H1 (cell line): ENCODE data around the gene DUSP7. TPM values are rescaled to one million over a fixed set of nuclear protein-coding genes. Genes with fewer than 3 reads are reported as not detected.

Source experiments
- CTCF ChIA-PET: fragments of 300-600 bp; sonication (Branson Sonifier 250); formaldehyde crosslinking; loops from one replicate; lab custom pipeline; 2021; ENCODE audit not compliant: partially characterized antibody; lab: Charles Lee
- POLR2A ChIA-PET: fragments of 300-600 bp; sonication (Branson Sonifier 250); formaldehyde crosslinking; loops from one replicate; lab custom pipeline; 2021; ENCODE audit warnings: inconsistent platforms; ENCODE audit not compliant: partially characterized antibody; lab: Charles Lee
- DNase-seq, 2 experiments: peaks; one replicate each; pipeline versions ENCODE4 v3.0.0 to v3.0.0-alpha.2; 2010 to 2022; ENCODE audit warnings: low spot score in 2 of 2, low read depth in 1 of 2, mixed read lengths in 1 of 2
- FAIRE-seq: peaks from 2 replicates; lab custom pipeline; 2011; peaks lifted over from hg19 to GRCh38; lab: Jason Lieb, UNC
- H2AFZ ChIP-seq: 2 replicates; pipeline ENCODE4 v1.8.1; 2012; ENCODE audit warnings: low read length, inconsistent platforms
- H2AK5ac ChIP-seq: 2 replicates; pipeline ENCODE4 v1.6.1; 2013; ENCODE audit warnings: low read depth, low read length
- H2BK120ac ChIP-seq: replicated peaks from 2 replicates; pipeline ENCODE3; 2013; ENCODE audit warnings: low read depth, low read length, inconsistent platforms
- H2BK12ac ChIP-seq: 2 replicates; pipeline ENCODE4 v1.6.1; 2013; ENCODE audit warnings: low read depth, low read length
- H2BK15ac ChIP-seq: 2 replicates; pipeline ENCODE4 v1.6.1; 2013; ENCODE audit warnings: low read length
- H2BK20ac ChIP-seq: 2 replicates; pipeline ENCODE4 v1.6.1; 2013; ENCODE audit warnings: low read length
- H2BK5ac ChIP-seq: 2 replicates; pipeline ENCODE4 v1.6.1; 2013; ENCODE audit warnings: low read depth, low read length
- H3K14ac ChIP-seq: 2 replicates; pipeline ENCODE4 v1.6.1; 2013; ENCODE audit warnings: inconsistent platforms; ENCODE audit not compliant: insufficient read length
- H3K18ac ChIP-seq: 2 replicates; pipeline ENCODE4 v1.6.1; 2013; ENCODE audit warnings: low read length; ENCODE audit errors: extremely low read depth
- H3K23ac ChIP-seq: 2 replicates; pipeline ENCODE4 v1.6.1; 2013; ENCODE audit warnings: inconsistent platforms; ENCODE audit not compliant: insufficient read length
- H3K23me2 ChIP-seq: 2 replicates; pipeline ENCODE4 v1.6.1; 2013; ENCODE audit warnings: low read depth, low read length
- H3K27ac ChIP-seq: 2 replicates; pipeline ENCODE4 v1.6.1; 2011; ENCODE audit warnings: low read depth, low read length, inconsistent platforms
- H3K27me3 ChIP-seq, 4 experiments: replicated peaks in 1 of 4; 1 replicate in 1 of 4; 2 replicates in 3 of 4; pipeline versions ENCODE4 v1.6.1 to v1.8.1; 2011 to 2013; ENCODE audit warnings: low read length in 3 of 4, mild to moderate bottlenecking in 3 of 4, inconsistent platforms in 2 of 4, mixed read lengths in 2 of 4, moderate library complexity in 1 of 4; ENCODE audit not compliant: control insufficient read depth in 3 of 4, insufficient read depth in 3 of 4; ENCODE audit errors: extremely low read depth in 1 of 4
- H3K36me3 ChIP-seq, 4 experiments: 2 replicates each; pipeline versions ENCODE4 v1.6.1 to v1.8.1; 2011 to 2013; ENCODE audit warnings: mild to moderate bottlenecking in 4 of 4, low read length in 3 of 4, moderate library complexity in 2 of 4, control low read depth in 1 of 4, inconsistent platforms in 1 of 4; ENCODE audit not compliant: insufficient read depth in 4 of 4, control insufficient read depth in 2 of 4
- H3K4ac ChIP-seq: replicated peaks from 2 replicates; pipeline ENCODE3; 2013; ENCODE audit warnings: low read length, low read depth, mixed read lengths, inconsistent platforms; ENCODE audit not compliant: insufficient read length
- H3K4me1 ChIP-seq, 4 experiments: replicated peaks in 1 of 4; 1 replicate in 1 of 4; 2 replicates in 3 of 4; pipeline versions ENCODE4 v1.6.1 to v1.8.1; 2011 to 2013; ENCODE audit warnings: low read length in 3 of 4, inconsistent platforms in 2 of 4, mixed read lengths in 1 of 4; ENCODE audit not compliant: insufficient read depth in 4 of 4, control insufficient read depth in 3 of 4
- H3K4me2 ChIP-seq, 2 experiments: 2 replicates each; pipeline versions ENCODE4 v1.6.1 to v1.8.1; 2011 to 2013; ENCODE audit warnings: low read depth in 2 of 2, low read length in 2 of 2, control low read depth in 1 of 2, inconsistent platforms in 1 of 2, mild to moderate bottlenecking in 1 of 2; ENCODE audit not compliant: insufficient read depth in 1 of 2
- H3K4me3 ChIP-seq, 4 experiments: fragments of 200-600, 300-600 bp in 1 of 4; sonication (generic), shearing (Covaris generic), sonication (Bioruptor Twin) in 1 of 4; 2 replicates each; pipeline versions ENCODE4 v1.5.1 to v1.8.1; 2011 to 2016; ENCODE audit warnings: low read length in 4 of 4, low read depth in 3 of 4, control low read depth in 2 of 4, inconsistent platforms in 2 of 4, mild to moderate bottlenecking in 2 of 4, mixed read lengths in 1 of 4, moderate library complexity in 1 of 4; ENCODE audit not compliant: insufficient read depth in 2 of 4; ENCODE audit errors: extremely low read depth in 1 of 4
- H3K56ac ChIP-seq: replicated peaks from 2 replicates; pipeline ENCODE3; 2013; ENCODE audit warnings: low read depth, mild to moderate bottlenecking, mixed read lengths, low read length, inconsistent platforms; ENCODE audit not compliant: insufficient read length
- H3K79me1 ChIP-seq: 2 replicates; pipeline ENCODE4 v1.6.1; 2013; ENCODE audit warnings: low read depth, low read length, control low read depth
- H3K79me2 ChIP-seq, 2 experiments: 2 replicates each; pipeline versions ENCODE4 v1.6.1 to v1.8.1; 2012 to 2013; ENCODE audit warnings: low read length in 2 of 2, mild to moderate bottlenecking in 2 of 2, inconsistent platforms in 1 of 2; ENCODE audit not compliant: insufficient read depth in 2 of 2, control insufficient read depth in 1 of 2
- H3K9ac ChIP-seq, 4 experiments: replicated peaks in 1 of 4; 1 replicate in 1 of 4; 2 replicates in 3 of 4; pipeline versions ENCODE4 v1.6.1 to v1.8.1; 2011 to 2013; ENCODE audit warnings: low read depth in 3 of 4, low read length in 3 of 4, control low read depth in 2 of 4, mild to moderate bottlenecking in 2 of 4, moderate library complexity in 2 of 4, inconsistent platforms in 1 of 4; ENCODE audit errors: extremely low read depth in 1 of 4
- H3K9me3 ChIP-seq, 2 experiments: 2 replicates each; pipeline versions ENCODE4 v1.6.1 to v1.8.1; 2012 to 2013; ENCODE audit warnings: mild to moderate bottlenecking in 2 of 2, moderate library complexity in 2 of 2, control low read depth in 1 of 2, inconsistent platforms in 1 of 2, low read depth in 1 of 2, low read length in 1 of 2, mixed read lengths in 1 of 2; ENCODE audit not compliant: insufficient read depth in 2 of 2
- H4K20me1 ChIP-seq, 2 experiments: replicated peaks in 1 of 2; 2 replicates each; pipeline versions ENCODE3 to v1.8.1; 2011 to 2013; ENCODE audit warnings: inconsistent platforms in 2 of 2, low read length in 2 of 2, mild to moderate bottlenecking in 1 of 2; ENCODE audit not compliant: insufficient read depth in 2 of 2, control insufficient read depth in 1 of 2
- H4K5ac ChIP-seq: 2 replicates; pipeline ENCODE4 v1.6.1; 2013; ENCODE audit warnings: low read length, low read depth, mixed read lengths, inconsistent platforms; ENCODE audit not compliant: insufficient read length
- H4K8ac ChIP-seq: 2 replicates; pipeline ENCODE4 v1.8.0; 2013; ENCODE audit warnings: mild to moderate bottlenecking, moderate library complexity, low read length, inconsistent platforms; ENCODE audit not compliant: insufficient read depth; ENCODE audit errors: extremely low read depth
- H4K91ac ChIP-seq: replicated peaks from 2 replicates; pipeline ENCODE3; 2013; ENCODE audit warnings: low read length, mixed read lengths, inconsistent platforms; ENCODE audit not compliant: insufficient read length
- BCL11A ChIP-seq, 2 experiments: IDR thresholded peaks; one replicate each; pipeline ENCODE4 v1.6.1; 2011; ENCODE audit warnings: low read depth in 2 of 2, low read length in 2 of 2, mild to moderate bottlenecking in 2 of 2
- CEBPB ChIP-seq: IDR thresholded peaks from 2 replicates; pipeline ENCODE4 v1.6.1; 2012; ENCODE audit warnings: low read depth, low read length
- CHD2 ChIP-seq: IDR thresholded peaks from 2 replicates; pipeline ENCODE4 v1.6.1; 2012; ENCODE audit warnings: low read length, improper control_type of control experiment
- KDM1A ChIP-seq: fragments of 200-600, 300-600 bp; sonication (generic); IDR thresholded peaks from 2 replicates; pipeline ENCODE4 v1.7.1; 2016; ENCODE audit warnings: mild to moderate bottlenecking, low read length, borderline replicate concordance
- KDM4A ChIP-seq: IDR thresholded peaks from one replicate; pipeline ENCODE4 v1.7.1; 2012; ENCODE audit warnings: low read depth, mild to moderate bottlenecking, moderate library complexity, low read length, inconsistent platforms; ENCODE audit not compliant: severe bottlenecking
- KDM5A ChIP-seq: fragments of 200-600 bp; IDR thresholded peaks from 2 replicates; pipeline ENCODE4 v1.7.1; 2012; ENCODE audit warnings: mild to moderate bottlenecking, low read length, inconsistent platforms, mixed read lengths
- MAFK ChIP-seq: IDR thresholded peaks from 2 replicates; pipeline ENCODE4 v1.6.1; 2012; ENCODE audit warnings: low read depth, mild to moderate bottlenecking, improper control_type of control experiment, low read length
- POLR2A ChIP-seq, 2 experiments: IDR thresholded peaks; 1 replicate in 1 of 2; 2 replicates in 1 of 2; pipeline ENCODE4 v1.6.1; 2011; ENCODE audit warnings: low read depth in 2 of 2, low read length in 2 of 2, mild to moderate bottlenecking in 2 of 2; ENCODE audit errors: control extremely low read depth in 1 of 2
- RFX5 ChIP-seq: IDR thresholded peaks from 2 replicates; pipeline ENCODE4 v1.6.1; 2011; ENCODE audit warnings: low read depth, low read length, improper control_type of control experiment, borderline replicate concordance
- RNF2 ChIP-seq: fragments of 200-900, 300-1000 bp; sonication (generic); IDR thresholded peaks from 2 replicates; pipeline ENCODE4 v1.7.1; 2016; ENCODE audit warnings: borderline replicate concordance, low read depth, mild to moderate bottlenecking, antibody characterized with exemption, low read length; ENCODE audit not compliant: poor library complexity, severe bottlenecking; ENCODE audit errors: missing control alignments
- SIN3A ChIP-seq, 2 experiments: IDR thresholded peaks in 1 of 2; conservative IDR thresholded peaks in 1 of 2; 2 replicates each; pipeline ENCODE4 v1.6.1; 2011 to 2012; ENCODE audit warnings: low read length in 2 of 2, improper control_type of control experiment in 1 of 2, low read depth in 1 of 2, mild to moderate bottlenecking in 1 of 2
- TEAD4 ChIP-seq: IDR thresholded peaks from 2 replicates; pipeline ENCODE4 v1.6.1; 2012; ENCODE audit warnings: low read depth, low read length, inconsistent platforms, mixed read lengths
- WGBS, 2 experiments: shearing (Covaris generic) in 1 of 2; methylation state at CpG; one replicate each; pipeline versions ENCODE4 v1.1.6 to v1.1.7; 2013 to 2015; ENCODE audit warnings: low lambda C conversion rate in 2 of 2, mixed read lengths in 2 of 2, inconsistent platforms in 1 of 2, low coverage in 1 of 2, missing lambda C conversion rate in 1 of 2; ENCODE audit not compliant: insufficient replicate concordance in 2 of 2, insufficient coverage in 1 of 2, insufficient read length in 1 of 2; ENCODE audit errors: extremely low coverage in 1 of 2, missing lambda C conversion rate in 1 of 2; 5-methylcytosine and 5-hydroxymethylcytosine counted together
- polyA plus RNA-seq, 7 experiments: library from polyadenylated mRNA; depleted of rRNA in 3 of 7; stranded (reverse) in 5 of 7; unstranded in 2 of 7; fragments of >200 nt in 5 of 7; fragments of 200-250 nt in 2 of 7; gene quantifications; 1 replicate in 5 of 7; 2 replicates in 1 of 7; 4 replicates in 1 of 7; pipeline versions ENCODE4 v1.2.1 to v1.2.3, GENCODE V29; 2011 to 2013; ENCODE audit warnings: missing spikeins in 2 of 7, mixed read lengths in 2 of 7
- total RNA-seq: library from RNA; stranded (reverse); fragmentation: NEBNext Ultra II Directional; extraction: Animal tissue kit (Norgen Biotek cat#: 25700); gene quantifications from 2 replicates; pipeline ENCODE4 v1.2.1, GENCODE V29; 2021

Gene DUSP7
- total and polyA plus RNA-seq, 2 of the 8 experiments (the other 6 are each of a cell fraction or from before 2014, with no cell fraction given) = 19.4 to 24.9 TPM

- no peaks in the 10 kb centered on the region for H3K79me2 ChIP-seq
- H3K14ac ChIP-seq = no peak overlapping the region
- no peak overlapping the region for H3K23ac ChIP-seq
- H2BK120ac ChIP-seq = no peak overlapping the region
- H2BK5ac ChIP-seq = no peak overlapping the region
- H3K56ac ChIP-seq = no peak overlapping the region
- ChIA-PET CTCF (interaction anchor here (1.1 to 24.7 kb wide), 12 partner anchors 10 to 134 kb away, joined by 3 to 984 read pairs (median 9); partner anchors contain the start of gene DUSP7), POLR2A (interaction anchor here (0.5 to 6.3 kb wide), 11 partner anchors 10 to 152 kb away, joined by 3 to 59 read pairs (median 4); partner anchors contain the start of genes DUSP7, POC1A and RPL29)
- no peak overlapping the region for H4K91ac ChIP-seq
- H3K4me2 ChIP-seq = no peak overlapping the region
- no peaks in the 10 kb centered on the region for H3K9me3 ChIP-seq
- H2BK12ac ChIP-seq = peak overlapping the region; percentile 75; the same call in 1 of the 2 replicates
- no peak overlapping the region; the same call in 1 of the 2 replicates for H3K18ac ChIP-seq
- WGBS, 2 experiments = 80% methylated on average over 13 of the region's 13 CpGs; no CpG with 5 or more reads in 1 of the 2 experiments
- H3K27ac ChIP-seq = no peak overlapping the region
- H3K9ac ChIP-seq = no peak overlapping the region
- H3K36me3 ChIP-seq = no peaks in the 10 kb centered on the region
- H2BK20ac ChIP-seq = no peak overlapping the region
- DNase-seq (no peak), FAIRE-seq (no peak)
- no peak overlapping the region for H2AK5ac ChIP-seq
- no peak overlapping the region for H3K4ac ChIP-seq
- H2AFZ ChIP-seq = no peak overlapping the region
- H3K4me1 ChIP-seq = no peaks in the 10 kb centered on the region; a peak in 1 of 7 replicates
- peaks cover 3% of the 10 kb centered on the region for H3K23me2 ChIP-seq
- no peaks in the 10 kb centered on the region for H3K79me1 ChIP-seq
- no peak overlapping the region for H4K5ac ChIP-seq
- no peaks in the 10 kb centered on the region; a peak in 1 of 7 replicates for H3K27me3 ChIP-seq
- H4K8ac ChIP-seq = no peak overlapping the region
- no peak overlapping the region for H2BK15ac ChIP-seq
- no peak overlapping the region for H3K4me3 ChIP-seq
- H4K20me1 ChIP-seq = peaks cover 0 to 1% of the 10 kb centered on the region in 2 experiments
- TF ChIP-seq BCL11A (IDR thresholded peaks at IDR 0.05; ENCODE audit: low read depth in 2 of 2, low read length in 2 of 2) = no peak
- no peak for TF ChIP-seq TEAD4
- no peak for TF ChIP-seq RFX5
- TF ChIP-seq POLR2A (IDR thresholded peaks at IDR 0.05; ENCODE audit: control extremely low read depth in 1 of 2, low read depth in 2 of 2, low read length in 2 of 2) = no peak
- TF ChIP-seq MAFK = no peak
- TF ChIP-seq KDM5A = no peak
- no peak for TF ChIP-seq RNF2
- TF ChIP-seq CEBPB = no peak
- no peak for TF ChIP-seq SIN3A (conservative IDR thresholded peaks at IDR 0.05 in 1 of 2, IDR thresholded peaks at IDR 0.05 in 1 of 2; ENCODE audit: low read depth in 1 of 2, low read length in 2 of 2)
- TF ChIP-seq CHD2 = no peak
- TF ChIP-seq KDM4A = no peak
- no peak for TF ChIP-seq KDM1A
Measured at GRCh38 chr3:52015438-52016228, 40.7 kb downstream of the DUSP7 start.
